ENCODE measurements around the gene PAM.
"Not testable (repeated sequence)": the region's sequence is repeated elsewhere in the genome, so short reads cannot be mapped to it uniquely, and the experiment has no call there.

PAM gene

GRCh38 chr5:102901424-102902134, 146.5 kb downstream of the PAM start:
- Histone ChIP-seq H3K9me3 (ENCODE audit: control insufficient read depth, insufficient read depth, low read depth, low read length) (no peaks in the 10 kb centered on the region), H3K36me3 (ENCODE audit: control insufficient read depth, insufficient read depth, low read length) (no peaks in the 10 kb centered on the region), H3K9ac (ENCODE audit: low read length) (no peak overlapping the region), H3K4me1 (ENCODE audit: control insufficient read depth, insufficient read depth, low read length) (no peaks in the 10 kb centered on the region; the same call in 1 of the 2 replicates), H3K27me3 (ENCODE audit: control insufficient read depth, insufficient read depth, low read length) (no peaks in the 10 kb centered on the region), H3K4me3 (ENCODE audit: low read depth, low read length) (no peak overlapping the region), H3K27ac (ENCODE audit: low read depth, low read length) (no peak overlapping the region)

- Histone ChIP-seq H3K27ac (ENCODE audit: low read depth, low read length) (no peak overlapping the region), H3K36me3 (ENCODE audit: control insufficient read depth, insufficient read depth, low read length) (no peaks in the 10 kb centered on the region), H3K27me3 (ENCODE audit: control insufficient read depth, insufficient read depth, low read length) (no peaks in the 10 kb centered on the region), H3K4me1 (ENCODE audit: control insufficient read depth, insufficient read depth, low read length) (no peaks in the 10 kb centered on the region; the same call in 1 of the 2 replicates), H3K9ac (ENCODE audit: low read length) (no peak overlapping the region), H3K4me3 (ENCODE audit: low read depth, low read length) (no peak overlapping the region), H3K9me3 (ENCODE audit: control insufficient read depth, insufficient read depth, low read depth, low read length) (no peaks in the 10 kb centered on the region)
These were observed 147.0 kb downstream of the PAM start for GRCh38 chr5:102902135-102902448.

GRCh38 chr5:102902647-102903046, 147.5 kb downstream of the PAM start:
- H3K4me3 ChIP-seq (ENCODE audit: low read depth, low read length), result no peak overlapping the region
- H3K4me1 ChIP-seq (ENCODE audit: control insufficient read depth, insufficient read depth, low read length), result no peaks in the 10 kb centered on the region; the same call in 1 of the 2 replicates
- no peak overlapping the region for H3K9ac ChIP-seq (ENCODE audit: low read length)
- H3K27me3 ChIP-seq (ENCODE audit: control insufficient read depth, insufficient read depth, low read length), result no peaks in the 10 kb centered on the region
- H3K9me3 ChIP-seq (ENCODE audit: control insufficient read depth, insufficient read depth, low read depth, low read length), result no peaks in the 10 kb centered on the region
- no peak overlapping the region for H3K27ac ChIP-seq (ENCODE audit: low read depth, low read length)
- H3K36me3 ChIP-seq (ENCODE audit: control insufficient read depth, insufficient read depth, low read length), result no peaks in the 10 kb centered on the region

GRCh38 chr5:102903074-102903871, 148.2 kb downstream of the PAM start:
- no peaks in the 10 kb centered on the region for H3K27me3 ChIP-seq (ENCODE audit: control insufficient read depth, insufficient read depth, low read length)
- H3K4me1 ChIP-seq (ENCODE audit: control insufficient read depth, insufficient read depth, low read length), result no peaks in the 10 kb centered on the region; the same call in 1 of the 2 replicates
- no peak overlapping the region for H3K9ac ChIP-seq (ENCODE audit: low read length)
- no peak overlapping the region for H3K27ac ChIP-seq (ENCODE audit: low read depth, low read length)
- no peak overlapping the region for H3K4me3 ChIP-seq (ENCODE audit: low read depth, low read length)
- H3K9me3 ChIP-seq (ENCODE audit: control insufficient read depth, insufficient read depth, low read depth, low read length), result no peaks in the 10 kb centered on the region
- no peaks in the 10 kb centered on the region for H3K36me3 ChIP-seq (ENCODE audit: control insufficient read depth, insufficient read depth, low read length)

- H3K27ac ChIP-seq (ENCODE audit: low read depth, low read length), result no peak overlapping the region
- H3K27me3 ChIP-seq (ENCODE audit: control insufficient read depth, insufficient read depth, low read length), result no peaks in the 10 kb centered on the region
- no peaks in the 10 kb centered on the region for H3K4me1 ChIP-seq (ENCODE audit: control insufficient read depth, insufficient read depth, low read length)
- no peaks in the 10 kb centered on the region for H3K9me3 ChIP-seq (ENCODE audit: control insufficient read depth, insufficient read depth, low read depth, low read length)
- no peak overlapping the region for H3K4me3 ChIP-seq (ENCODE audit: low read depth, low read length)
- no peaks in the 10 kb centered on the region for H3K36me3 ChIP-seq (ENCODE audit: control insufficient read depth, insufficient read depth, low read length)
- H3K9ac ChIP-seq (ENCODE audit: low read length), result no peak overlapping the region
These were observed 150.0 kb downstream of the PAM start for GRCh38 chr5:102905056-102905455.

GRCh38 chr5:102907099-102907498, 152.0 kb downstream of the PAM start:
- not testable (repeated sequence) for H3K4me3 ChIP-seq (ENCODE audit: low read depth, low read length); H3K9me3 ChIP-seq (ENCODE audit: control insufficient read depth, insufficient read depth, low read depth, low read length); H3K4me1 ChIP-seq (ENCODE audit: control insufficient read depth, insufficient read depth, low read length); H3K27ac ChIP-seq (ENCODE audit: low read depth, low read length); H3K27me3 ChIP-seq (ENCODE audit: control insufficient read depth, insufficient read depth, low read length); H3K9ac ChIP-seq (ENCODE audit: low read length); H3K36me3 ChIP-seq (ENCODE audit: control insufficient read depth, insufficient read depth, low read length)

- Histone ChIP-seq H3K9ac (ENCODE audit: low read length) (no peak overlapping the region), H3K4me3 (ENCODE audit: low read depth, low read length) (no peak overlapping the region), H3K36me3 (ENCODE audit: control insufficient read depth, insufficient read depth, low read length) (no peaks in the 10 kb centered on the region), H3K4me1 (ENCODE audit: control insufficient read depth, insufficient read depth, low read length) (no peaks in the 10 kb centered on the region), H3K9me3 (ENCODE audit: control insufficient read depth, insufficient read depth, low read depth, low read length) (no peaks in the 10 kb centered on the region), H3K27me3 (ENCODE audit: control insufficient read depth, insufficient read depth, low read length) (no peaks in the 10 kb centered on the region), H3K27ac (ENCODE audit: low read depth, low read length) (no peak overlapping the region)
These were observed 155.4 kb downstream of the PAM start for GRCh38 chr5:102910240-102911226.

GRCh38 chr5:102911973-102912372, 156.9 kb downstream of the PAM start:
- Histone ChIP-seq H3K4me1 (ENCODE audit: control insufficient read depth, insufficient read depth, low read length) (no peaks in the 10 kb centered on the region), H3K27me3 (ENCODE audit: control insufficient read depth, insufficient read depth, low read length) (no peaks in the 10 kb centered on the region), H3K9me3 (ENCODE audit: control insufficient read depth, insufficient read depth, low read depth, low read length) (no peaks in the 10 kb centered on the region), H3K4me3 (ENCODE audit: low read depth, low read length) (no peak overlapping the region), H3K36me3 (ENCODE audit: control insufficient read depth, insufficient read depth, low read length) (no peaks in the 10 kb centered on the region), H3K9ac (ENCODE audit: low read length) (no peak overlapping the region), H3K27ac (ENCODE audit: low read depth, low read length) (no peak overlapping the region)

GRCh38 chr5:102916109-102916508, 161.0 kb downstream of the PAM start:
- H3K9me3 ChIP-seq (ENCODE audit: control insufficient read depth, insufficient read depth, low read depth, low read length), result no peaks in the 10 kb centered on the region
- H3K36me3 ChIP-seq (ENCODE audit: control insufficient read depth, insufficient read depth, low read length), result no peaks in the 10 kb centered on the region
- no peak overlapping the region for H3K9ac ChIP-seq (ENCODE audit: low read length)
- no peaks in the 10 kb centered on the region for H3K27me3 ChIP-seq (ENCODE audit: control insufficient read depth, insufficient read depth, low read length)
- no peak overlapping the region for H3K4me3 ChIP-seq (ENCODE audit: low read depth, low read length)
- no peaks in the 10 kb centered on the region for H3K4me1 ChIP-seq (ENCODE audit: control insufficient read depth, insufficient read depth, low read length)
- H3K27ac ChIP-seq (ENCODE audit: low read depth, low read length), result no peak overlapping the region

GRCh38 chr5:102918986-102919610, 164.0 kb downstream of the PAM start:
- no peaks in the 10 kb centered on the region for H3K36me3 ChIP-seq (ENCODE audit: control insufficient read depth, insufficient read depth, low read length)
- no peak overlapping the region for H3K27ac ChIP-seq (ENCODE audit: low read depth, low read length)
- no peaks in the 10 kb centered on the region for H3K4me1 ChIP-seq (ENCODE audit: control insufficient read depth, insufficient read depth, low read length)
- H3K4me3 ChIP-seq (ENCODE audit: low read depth, low read length), result no peak overlapping the region
- no peak overlapping the region for H3K9ac ChIP-seq (ENCODE audit: low read length)
- no peaks in the 10 kb centered on the region for H3K9me3 ChIP-seq (ENCODE audit: control insufficient read depth, insufficient read depth, low read depth, low read length)
- no peaks in the 10 kb centered on the region for H3K27me3 ChIP-seq (ENCODE audit: control insufficient read depth, insufficient read depth, low read length)

Measured in HUES6 (cell line).